Esophagus squamous epithelium (tissue), 5 donors: ENCODE results near the gene PDZRN3. TPM values are rescaled to one million over a fixed set of nuclear protein-coding genes. Genes with fewer than 3 reads are reported as not detected.
A peak's percentile ranks its signal among the peaks of the same experiment; 100 is the strongest.

Experiments
- DNase-seq: peaks from one replicate; lab custom pipeline; 2025; lab: John Stamatoyannopoulos, UW
- H3K27ac ChIP-seq, 4 donors: fragments of 200-600 bp; sonication (generic); one replicate each; pipeline ENCODE4 v1.5.1; 2016 to 2019; ENCODE audit warnings: mild to moderate bottlenecking in 1 of 4
- H3K27me3 ChIP-seq, 4 donors: fragments of 200-600 bp; sonication (generic); 1 replicate in 3 of 4; 2 replicates in 1 of 4; pipeline versions ENCODE4 v1.5.1 to v1.6.0; 2017 to 2021; ENCODE audit warnings: antibody characterized with exemption in 1 of 4
- H3K36me3 ChIP-seq, 3 donors: fragments of 200-600 bp; sonication (generic); one replicate each; pipeline ENCODE4 v1.5.1; 2016 to 2019
- H3K4me1 ChIP-seq, 3 donors: fragments of 200-600 bp; sonication (generic); one replicate each; pipeline ENCODE4 v1.5.1; 2017 to 2019
- H3K4me3 ChIP-seq, 4 donors: fragments of 200-600 bp; sonication (generic); 1 replicate in 3 of 4; 2 replicates in 1 of 4; pipeline ENCODE4 v1.5.1; 2016 to 2019; ENCODE audit warnings: mild to moderate bottlenecking in 2 of 4, moderate library complexity in 1 of 4
- H3K9me3 ChIP-seq, 3 donors: fragments of 200-600 bp; sonication (generic); one replicate each; pipeline ENCODE4 v1.5.1; 2016 to 2019
- CTCF ChIP-seq, 6 experiments: fragments of 450-650 bp in 4 of 6; fragments of 200-600 bp in 2 of 6; sonication (generic) in 2 of 6; IDR thresholded peaks; one replicate each; pipeline ENCODE4 v1.5.1; 2016 to 2019; ENCODE audit warnings: antibody characterized with exemption in 6 of 6, mild to moderate bottlenecking in 4 of 6, moderate library complexity in 4 of 6
- POLR2A ChIP-seq, 4 donors: fragments of 450-650 bp; IDR thresholded peaks; one replicate each; pipeline ENCODE4 v1.6.1; 2017; ENCODE audit warnings: antibody characterized with exemption in 4 of 4, mild to moderate bottlenecking in 4 of 4, moderate library complexity in 3 of 4
- WGBS, 2 donors: methylation state at CpG; one replicate each; pipeline ENCODE4 v1.1.5; 2018; 5-methylcytosine and 5-hydroxymethylcytosine counted together
- intact Hi-C: fragments of 100-400 bp; cut with DNase I; formaldehyde crosslinking; loops from one replicate; pipeline ENCODE4 v1.15.0; 2022
- total RNA-seq, 4 donors: library from RNA; depleted of rRNA; stranded (reverse); fragments of >200 nt; gene quantifications; one replicate each; pipeline ENCODE4 v1.1.0, GENCODE V29; 2016
- donor health status: DM: yes; HTN: yes; CAD: no.

PDZRN3 gene
- total RNA-seq, 4 donors from 2014 or later: 22.1 to 54.9 (median 38.9) TPM

- Histone ChIP-seq H3K36me3 (no peaks in the 10 kb centered on the region), H3K27ac (no peak overlapping the region), H3K27me3 (no peaks in the 10 kb centered on the region), H3K4me3 (no peak overlapping the region), H3K9me3 (no peaks in the 10 kb centered on the region), H3K4me1 (no peaks in the 10 kb centered on the region)
- intact Hi-C loops: no loop called here
- 77 to 86% methylated on average over 3 of the region's 3 CpGs for WGBS, 2 donors
- no peak for DNase-seq
- TF ChIP-seq POLR2A (IDR thresholded peaks at IDR 0.05): no peak
- TF ChIP-seq CTCF (IDR thresholded peaks at IDR 0.05): no peak
Observed at GRCh38 chr3:73652896-73653295, 28.2 kb upstream of the PDZRN3 start.

GRCh38 chr3:73637042-73637441, 12.3 kb upstream of the PDZRN3 start:
- intact Hi-C loops: loop anchor here (10.0 kb wide), 1 partner anchor 218 kb away; no protein-coding TSS in a partner anchor
- no peak for TF ChIP-seq CTCF (IDR thresholded peaks at IDR 0.05)
- Histone ChIP-seq H3K4me1 (peaks cover 0 to 9% (median 0%) of the 10 kb centered on the region in 3 donors), H3K27me3 (no peaks in the 10 kb centered on the region), H3K9me3 (no peaks in the 10 kb centered on the region), H3K36me3 (no peaks in the 10 kb centered on the region), H3K27ac (peak overlapping the region in 1 of 4 donors; percentile 11), H3K4me3 (no peak overlapping the region)
- no peak for DNase-seq

- no peaks in the 10 kb centered on the region for H3K36me3 ChIP-seq
- no peak overlapping the region for H3K4me3 ChIP-seq
- no peaks in the 10 kb centered on the region for H3K27me3 ChIP-seq
- WGBS, 2 donors: 36 to 37% methylated on average over 1 of the region's 1 CpG
- no peaks in the 10 kb centered on the region for H3K9me3 ChIP-seq
- no peak overlapping the region for H3K27ac ChIP-seq
- intact Hi-C loops: loop anchor here (10.0 kb wide), 1 partner anchor 220 kb away; no protein-coding TSS in a partner anchor
- H3K4me1 ChIP-seq: peaks cover 0 to 9% (median 0%) of the 10 kb centered on the region in 3 donors
- DNase-seq: no peak
- no peak for TF ChIP-seq POLR2A (IDR thresholded peaks at IDR 0.05)
Observed at GRCh38 chr3:73635254-73635653, 10.5 kb upstream of the PDZRN3 start.

GRCh38 chr3:73633916-73634344, 9.2 kb upstream of the PDZRN3 start:
- Histone ChIP-seq H3K27ac (no peak overlapping the region), H3K36me3 (no peaks in the 10 kb centered on the region), H3K9me3 (no peaks in the 10 kb centered on the region), H3K27me3 (no peaks in the 10 kb centered on the region), H3K4me1 (peaks cover 0 to 9% (median 0%) of the 10 kb centered on the region in 3 donors), H3K4me3 (no peak overlapping the region)
- no peak for TF ChIP-seq POLR2A (IDR thresholded peaks at IDR 0.05)
- TF ChIP-seq CTCF (IDR thresholded peaks at IDR 0.05): no peak
- no peak for DNase-seq
- WGBS, 2 donors: 62 to 76% methylated on average over 3 of the region's 3 CpGs
- intact Hi-C loops: loop anchor here (10.0 kb wide), 1 partner anchor 221 kb away; no protein-coding TSS in a partner anchor

- Histone ChIP-seq H3K27ac (no peak overlapping the region), H3K36me3 (no peaks in the 10 kb centered on the region), H3K4me3 (no peak overlapping the region), H3K27me3 (no peaks in the 10 kb centered on the region), H3K9me3 (no peaks in the 10 kb centered on the region), H3K4me1 (peaks cover 0 to 9% (median 0%) of the 10 kb centered on the region in 3 donors)
- WGBS, 2 donors: 40 to 48% methylated on average over 2 of the region's 2 CpGs
- intact Hi-C loops: loop anchor here (10.0 kb wide), 1 partner anchor 221 kb away; no protein-coding TSS in a partner anchor
- TF ChIP-seq POLR2A (IDR thresholded peaks at IDR 0.05) (no peak), CTCF (IDR thresholded peaks at IDR 0.05) (no peak)
- DNase-seq: no peak
Observed at GRCh38 chr3:73633453-73633852, 8.7 kb upstream of the PDZRN3 start.
